ENCODE results near the gene H2BK1.

GRCh38 chr7:151191544-151191943 lies 18.7 kb downstream of the H2BK1 start:
- TF ChIP-seq CTCF (IDR thresholded peaks at IDR 0.05 in 2 of 3, conservative IDR thresholded peaks at IDR 0.05 in 1 of 3; ENCODE audit: borderline replicate concordance in 1 of 3, insufficient read depth in 1 of 3, low read depth in 2 of 3, low read length in 2 of 3) = no peak
- TF ChIP-seq EZH2phosphoT487 (IDR thresholded peaks at IDR 0.05; ENCODE audit: borderline replicate concordance) = no peak
- TF ChIP-seq POLR2A (IDR thresholded peaks at IDR 0.05; ENCODE audit: borderline replicate concordance, extremely low read depth, insufficient read depth, insufficient read length) = no peak

Measured in HCT116 (cell line).